ENCODE measurements around the gene INPP5A.
"Not testable (repeated sequence)": the region's sequence is repeated elsewhere in the genome, so short reads cannot be mapped to it uniquely, and the experiment has no call there.

Gene INPP5A

DNA sequence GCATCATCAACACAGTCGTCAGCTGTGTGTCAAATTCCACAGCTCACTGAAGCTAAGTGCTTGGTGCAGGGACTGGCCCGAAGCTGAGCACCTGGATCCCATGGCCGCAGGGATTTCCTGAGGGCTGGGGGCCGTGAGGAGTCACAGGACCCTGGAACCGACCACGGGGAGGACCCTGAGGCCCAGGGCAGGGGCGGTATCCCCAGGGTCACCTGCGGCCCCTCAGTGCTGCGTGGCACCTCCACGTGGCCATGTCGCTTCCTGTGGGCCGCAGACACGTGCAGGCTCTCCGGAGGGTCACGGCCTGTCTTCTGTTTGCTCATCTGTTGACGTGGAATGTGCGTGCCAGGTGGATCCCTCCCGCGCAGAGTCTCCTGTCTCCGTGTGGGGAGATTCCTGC, 194.9 kb downstream of the INPP5A start:
- DNase-seq = no peak

- DNase-seq = no peak
Observed at GRCh38 chr10:132733926-132734325, 196.3 kb downstream of the INPP5A start.

- DNase-seq = no peak
Observed at GRCh38 chr10:132735341-132735775, 197.8 kb downstream of the INPP5A start.

DNA sequence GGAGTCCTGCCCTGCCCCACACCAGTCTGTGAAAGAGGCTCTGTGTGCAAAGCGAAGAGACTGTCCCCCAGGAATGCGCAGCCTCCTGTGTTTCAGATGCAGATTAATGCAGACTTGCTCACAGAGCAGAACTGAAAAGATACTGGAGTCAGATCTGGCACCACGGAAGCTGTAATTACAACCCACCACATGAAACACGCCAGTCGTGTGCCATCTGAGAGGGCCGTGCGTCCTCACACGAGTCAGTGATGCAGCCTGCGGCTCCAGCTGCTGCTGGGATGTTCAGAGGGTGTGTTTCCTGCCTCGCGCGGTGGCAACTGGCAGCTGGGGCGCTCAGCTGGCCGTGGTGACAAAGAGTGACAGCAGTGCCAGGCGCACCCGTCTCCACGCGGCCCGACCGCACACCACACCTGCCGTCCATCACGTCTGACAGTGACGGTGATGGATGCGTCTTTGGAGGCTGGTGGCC, 198.4 kb downstream of the INPP5A start:
- no peak for DNase-seq

GRCh38 chr10:132737390-132738048, 199.9 kb downstream of the INPP5A start:
- no peak for DNase-seq

DNA sequence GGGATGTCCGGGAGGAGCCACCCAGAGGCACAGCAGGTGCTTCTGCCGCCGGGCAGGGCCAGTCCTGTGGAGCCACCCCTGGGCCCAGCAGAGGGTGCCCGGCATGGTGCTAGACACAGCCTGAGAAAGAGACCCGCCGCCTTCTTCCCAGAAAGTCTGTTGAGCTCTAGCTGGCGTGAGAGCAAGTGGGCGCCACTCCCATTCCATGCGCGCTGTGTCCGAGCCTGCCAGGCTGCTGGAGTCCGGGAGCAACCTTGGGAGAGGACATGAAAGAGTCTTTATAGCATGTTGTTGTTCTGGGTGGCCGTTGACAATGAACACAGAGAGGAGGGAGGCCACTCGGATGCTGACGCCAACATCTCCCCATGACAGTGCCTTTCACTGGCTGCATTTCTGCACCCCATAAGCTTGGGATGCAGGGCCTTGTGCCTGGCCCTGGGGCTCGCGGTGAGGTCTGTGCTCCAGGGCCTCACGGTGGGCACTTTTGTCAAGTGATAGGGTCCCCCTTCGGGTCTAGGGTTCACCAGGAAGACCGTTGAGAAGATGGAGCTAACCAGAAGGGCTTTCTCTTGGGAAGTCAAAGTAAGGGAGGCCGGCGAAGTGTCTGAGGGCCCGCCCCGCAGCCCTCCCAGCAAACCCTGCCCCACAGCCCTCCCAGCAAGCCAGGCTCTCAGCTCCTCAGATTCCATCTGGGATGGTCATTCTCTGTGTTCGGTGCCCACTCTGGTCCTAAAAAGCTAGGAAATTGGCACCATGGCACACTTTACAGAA, 201.1 kb downstream of the INPP5A start:
- no peak for DNase-seq

DNA sequence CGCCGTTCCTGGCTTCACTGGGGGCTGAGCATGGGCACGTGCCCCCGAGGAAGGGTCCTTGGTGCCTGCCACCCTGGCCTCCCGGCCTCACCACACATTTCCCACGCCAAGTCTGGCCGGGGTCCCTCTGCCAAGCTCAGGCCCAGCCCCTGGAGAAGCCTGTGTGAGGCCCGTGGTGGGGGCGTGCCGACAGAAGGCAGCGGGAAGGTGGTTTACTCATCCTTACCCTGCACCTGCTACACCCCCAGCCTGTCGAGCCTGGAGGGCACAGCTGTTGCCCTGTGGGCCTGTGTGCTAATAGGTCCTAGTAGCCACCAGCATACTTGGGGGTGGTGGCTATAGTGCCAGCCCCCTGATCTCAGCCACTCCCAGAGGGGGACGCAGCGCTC, 201.6 kb downstream of the INPP5A start:
- DNase-seq = no peak

DNA sequence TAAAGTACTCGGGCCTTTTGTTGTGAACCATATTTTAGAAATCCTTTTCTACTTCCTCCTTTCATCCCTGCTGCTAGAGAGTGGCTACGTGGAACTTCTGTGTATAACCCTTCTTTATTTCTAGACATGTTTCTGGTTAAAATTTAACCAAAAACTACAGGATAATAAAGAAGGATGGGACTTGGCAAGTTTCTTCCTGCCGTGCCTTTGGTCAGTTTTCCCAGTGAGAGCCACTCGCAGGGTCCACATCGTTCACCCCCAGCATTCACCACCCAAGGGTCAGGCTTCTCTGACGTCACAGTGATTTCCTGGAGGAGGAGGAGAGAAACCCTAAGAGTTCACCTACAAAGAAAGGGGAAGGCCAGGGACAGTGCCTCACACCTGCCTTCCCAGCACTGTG, 203.0 kb downstream of the INPP5A start:
- no peak for DNase-seq

- DNase-seq = no peak
Observed at GRCh38 chr10:132742167-132742836, 204.7 kb downstream of the INPP5A start.

GRCh38 chr10:132742837-132743194, 205.2 kb downstream of the INPP5A start:
- no peak for DNase-seq

DNA sequence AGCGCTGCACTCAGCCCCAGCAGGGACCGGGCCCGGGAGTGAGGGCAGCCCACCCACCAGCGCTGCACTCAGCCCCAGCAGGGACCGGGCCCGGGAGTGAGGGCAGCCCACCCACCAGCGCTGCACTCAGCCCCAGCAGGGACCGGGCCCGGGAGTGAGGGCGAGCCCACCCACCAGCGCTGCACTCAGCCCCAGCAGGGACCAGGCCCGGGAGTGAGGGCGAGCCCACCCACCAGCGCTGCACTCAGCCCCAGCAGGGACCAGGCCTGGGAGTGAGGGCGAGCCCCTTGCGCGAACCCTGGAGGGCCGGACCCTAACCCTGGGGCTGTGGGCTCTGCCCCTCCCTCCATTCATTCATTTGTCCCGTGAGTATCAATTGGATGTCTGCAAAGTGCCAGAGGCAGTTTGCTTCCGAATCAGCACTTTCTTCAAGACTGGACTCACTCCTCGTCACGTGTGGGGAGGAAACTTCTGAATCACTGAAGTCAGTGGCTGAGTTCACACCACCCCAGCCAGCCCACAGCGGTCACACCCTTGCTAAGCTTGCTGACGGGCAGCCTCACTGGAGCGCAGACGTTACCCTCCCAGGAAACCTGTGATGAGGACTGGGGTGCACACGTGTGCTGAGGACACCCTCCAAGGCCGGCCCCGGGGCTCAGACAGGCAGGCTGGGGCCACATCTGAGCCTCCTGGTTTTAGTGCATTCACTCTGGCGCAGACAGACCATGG, 205.8 kb downstream of the INPP5A start:
- DNase-seq = not testable (repeated sequence)

- no peak for DNase-seq
Observed at GRCh38 chr10:132743925-132744490, 206.4 kb downstream of the INPP5A start.

GRCh38 chr10:132744839-132745238, 207.3 kb downstream of the INPP5A start:
- no peak for DNase-seq

GRCh38 chr10:132745511-132745910, 207.9 kb downstream of the INPP5A start:
- no peak for DNase-seq

- DNase-seq = no peak
Observed at GRCh38 chr10:132745971-132746370, 208.4 kb downstream of the INPP5A start.

DNA sequence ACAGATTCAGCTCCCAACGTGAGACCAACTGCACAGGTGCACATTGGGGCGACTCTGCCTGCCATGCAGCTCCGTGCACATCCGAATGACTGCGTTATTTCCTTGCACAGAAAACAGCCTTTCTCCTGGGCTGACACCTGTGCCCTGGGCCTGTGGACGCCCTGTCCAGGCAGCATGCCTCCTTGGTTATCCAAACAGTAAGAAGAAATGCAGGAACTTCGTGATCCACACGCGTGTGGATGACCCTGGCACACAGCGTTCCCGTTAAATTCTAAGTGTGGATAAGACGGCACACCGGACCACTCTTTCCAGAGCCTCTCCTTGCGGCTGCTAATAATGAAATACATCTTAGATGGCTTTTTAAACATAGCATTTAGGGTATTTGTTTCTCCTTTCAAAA, 208.8 kb downstream of the INPP5A start:
- no peak for DNase-seq

GRCh38 chr10:132746801-132747625, 209.4 kb downstream of the INPP5A start:
- no peak for DNase-seq

DNA sequence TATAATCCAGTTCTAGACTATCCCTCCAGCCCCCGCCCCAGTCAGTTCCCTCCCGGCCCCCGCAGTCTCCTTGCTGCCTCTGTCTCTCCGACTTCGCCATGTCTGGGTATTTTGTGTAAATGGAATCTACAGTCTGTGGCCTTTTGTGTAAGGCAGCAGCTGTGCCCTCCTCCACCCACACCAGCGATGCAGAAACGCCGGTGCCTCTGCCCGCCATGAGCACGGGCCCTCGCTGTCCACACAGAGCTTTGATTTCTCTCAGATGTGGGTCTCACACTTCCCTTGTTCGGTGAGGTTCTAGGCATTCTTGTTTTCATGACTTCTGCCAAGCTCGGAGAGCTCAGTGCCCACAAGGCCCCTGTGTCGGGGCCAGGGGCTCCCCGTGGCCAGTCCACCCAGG, 210.5 kb downstream of the INPP5A start:
- DNase-seq = no peak

DNA sequence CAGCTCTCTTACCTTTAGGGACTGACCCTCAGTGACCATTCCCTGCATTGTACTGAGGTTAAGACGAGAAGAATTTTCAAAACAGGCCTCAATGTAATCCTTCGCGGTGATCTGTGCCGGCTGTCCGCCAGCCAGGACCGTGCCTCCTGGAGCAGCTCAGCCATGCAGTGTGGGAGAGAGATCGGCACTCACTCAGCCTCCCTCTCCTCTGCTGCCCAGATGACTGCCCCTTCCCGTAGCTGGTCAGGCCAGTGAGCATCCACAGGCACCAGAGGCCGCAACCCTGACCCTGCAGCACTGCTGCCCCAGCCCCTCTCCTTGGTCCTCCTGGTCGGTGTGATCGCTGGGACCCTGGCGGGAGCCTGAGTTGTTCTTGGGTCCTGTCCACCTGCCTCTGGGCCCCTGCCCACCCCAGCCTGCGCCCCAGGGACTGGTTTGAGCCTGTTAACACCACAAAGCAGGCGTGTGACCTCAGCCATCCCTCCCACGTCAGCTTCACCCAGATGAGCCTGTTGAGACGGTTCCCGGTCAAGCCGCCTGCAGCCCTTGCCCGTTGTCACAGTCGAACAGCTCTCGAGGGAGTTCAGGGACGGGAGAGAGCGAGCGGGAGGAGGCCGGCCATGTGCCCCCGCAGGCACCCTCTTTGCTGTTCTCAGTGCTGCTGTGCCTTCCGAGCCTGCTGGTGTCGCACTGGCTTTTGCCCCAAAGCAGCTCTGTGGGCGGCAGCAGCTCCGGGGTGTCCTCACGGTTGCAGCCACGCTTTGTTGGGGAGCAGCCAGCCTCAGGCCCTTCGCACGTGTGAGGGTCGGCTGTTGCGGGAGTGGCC, 211.2 kb downstream of the INPP5A start:
- DNase-seq = no peak

DNA sequence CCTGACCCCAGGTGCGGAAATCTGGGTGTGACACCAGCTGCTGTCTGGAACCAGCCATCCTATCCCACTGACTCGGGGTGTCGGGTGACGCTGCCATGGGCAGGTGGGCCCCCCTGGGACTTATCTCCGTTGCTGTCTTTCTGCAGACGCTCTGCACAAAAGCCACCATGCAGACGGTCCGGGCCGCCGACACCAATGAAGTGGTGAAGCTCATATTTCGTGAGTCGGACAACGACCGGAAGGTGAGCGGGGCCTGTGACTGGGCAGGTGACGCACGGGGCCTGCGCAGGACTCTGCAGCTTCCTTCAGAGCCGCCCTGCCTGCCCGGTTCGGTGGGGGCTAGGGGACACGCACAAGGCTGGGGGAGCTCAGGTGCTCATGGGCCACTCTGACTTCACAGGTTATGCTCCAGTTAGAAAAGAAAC, 211.8 kb downstream of the INPP5A start:
- DNase-seq = no peak

DNA sequence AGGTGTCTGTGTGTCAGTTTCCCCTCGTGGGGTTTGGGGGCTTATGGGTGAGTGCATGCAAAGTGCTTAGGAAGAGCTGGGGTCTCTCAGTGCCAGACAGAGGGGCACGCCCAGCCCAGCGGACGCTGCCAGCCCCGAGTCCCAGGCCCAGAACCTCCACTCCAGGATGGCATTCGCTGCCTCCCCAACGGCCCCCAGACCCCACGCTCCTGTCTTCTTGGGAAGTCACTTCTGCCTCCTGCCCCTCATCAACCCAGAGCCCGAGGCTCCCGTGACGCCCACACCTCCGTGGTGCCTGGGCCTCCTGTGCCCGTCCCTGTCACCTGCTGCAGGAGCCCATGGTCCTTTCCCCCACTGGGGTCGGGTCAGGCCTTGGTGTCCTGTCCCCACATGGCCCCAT, 213.3 kb downstream of the INPP5A start:
- DNase-seq = no peak

All from CD4-positive, alpha-beta T cell treated with Interleukin-6 for 4 hours (primary cell).